ENCODE measurements around the gene MAPT. TPM values are rescaled to one million over a fixed set of nuclear protein-coding genes. Genes with fewer than 3 reads are reported as not detected.

MAPT gene
- total and polyA plus RNA-seq, 3 donors from 2014 or later, result 5.0 to 100 (median 6.1) TPM

DNA sequence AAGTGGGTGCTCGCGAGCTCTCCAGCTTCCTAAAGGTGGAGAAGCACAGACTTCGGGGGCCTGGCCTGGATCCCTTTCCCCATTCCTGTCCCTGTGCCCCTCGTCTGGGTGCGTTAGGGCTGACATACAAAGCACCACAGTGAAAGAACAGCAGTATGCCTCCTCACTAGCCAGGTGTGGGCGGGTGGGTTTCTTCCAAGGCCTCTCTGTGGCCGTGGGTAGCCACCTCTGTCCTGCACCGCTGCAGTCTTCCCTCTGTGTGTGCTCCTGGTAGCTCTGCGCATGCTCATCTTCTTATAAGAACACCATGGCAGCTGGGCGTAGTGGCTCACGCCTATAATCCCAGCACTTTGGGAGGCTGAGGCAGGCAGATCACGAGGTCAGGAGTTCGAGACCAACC lies 102.8 kb downstream of the MAPT start:
- H3K4me3 ChIP-seq, result no peak overlapping the region
- intact Hi-C loops (cut with DNase I; ENCODE audit: low total_unique reads), result no loop called here
- H3K27ac ChIP-seq, result no peak overlapping the region
- no peaks in the 10 kb centered on the region for H3K27me3 ChIP-seq
- H3K36me3 ChIP-seq (ENCODE audit: low read depth, missing control alignments), result no peaks in the 10 kb centered on the region
- no peaks in the 10 kb centered on the region for H3K4me1 ChIP-seq
- H3K9me3 ChIP-seq, result no peaks in the 10 kb centered on the region
- no peak for DNase-seq
- TF ChIP-seq, protein P1, sequence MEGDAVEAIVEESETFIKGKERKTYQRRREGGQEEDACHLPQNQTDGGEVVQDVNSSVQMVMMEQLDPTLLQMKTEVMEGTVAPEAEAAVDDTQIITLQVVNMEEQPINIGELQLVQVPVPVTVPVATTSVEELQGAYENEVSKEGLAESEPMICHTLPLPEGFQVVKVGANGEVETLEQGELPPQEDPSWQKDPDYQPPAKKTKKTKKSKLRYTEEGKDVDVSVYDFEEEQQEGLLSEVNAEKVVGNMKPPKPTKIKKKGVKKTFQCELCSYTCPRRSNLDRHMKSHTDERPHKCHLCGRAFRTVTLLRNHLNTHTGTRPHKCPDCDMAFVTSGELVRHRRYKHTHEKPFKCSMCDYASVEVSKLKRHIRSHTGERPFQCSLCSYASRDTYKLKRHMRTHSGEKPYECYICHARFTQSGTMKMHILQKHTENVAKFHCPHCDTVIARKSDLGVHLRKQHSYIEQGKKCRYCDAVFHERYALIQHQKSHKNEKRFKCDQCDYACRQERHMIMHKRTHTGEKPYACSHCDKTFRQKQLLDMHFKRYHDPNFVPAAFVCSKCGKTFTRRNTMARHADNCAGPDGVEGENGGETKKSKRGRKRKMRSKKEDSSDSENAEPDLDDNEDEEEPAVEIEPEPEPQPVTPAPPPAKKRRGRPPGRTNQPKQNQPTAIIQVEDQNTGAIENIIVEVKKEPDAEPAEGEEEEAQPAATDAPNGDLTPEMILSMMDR (IDR thresholded peaks at IDR 0.05), result no peak
- TF ChIP-seq POLR2A (IDR thresholded peaks at IDR 0.05), result no peak
- WGBS, 2 donors, result 83 to 91% methylated on average over 12 to 13 of the region's 13 CpGs

- intact Hi-C loops (cut with DNase I; ENCODE audit: low total_unique reads), result no loop called here
- Histone ChIP-seq H3K9me3 (no peaks in the 10 kb centered on the region), H3K4me3 (no peak overlapping the region), H3K27ac (no peak overlapping the region), H3K27me3 (no peaks in the 10 kb centered on the region), H3K4me1 (no peaks in the 10 kb centered on the region), H3K36me3 (ENCODE audit: low read depth, missing control alignments) (no peaks in the 10 kb centered on the region)
- WGBS, 2 donors, result 87 to 90% methylated on average over 9 of the region's 9 CpGs
- DNase-seq, result no peak
- TF ChIP-seq POLR2A (IDR thresholded peaks at IDR 0.05), result no peak
- TF ChIP-seq, protein P1 (IDR thresholded peaks at IDR 0.05), result no peak
These were observed 103.3 kb downstream of the MAPT start for GRCh38 chr17:45997624-45998023.

DNA sequence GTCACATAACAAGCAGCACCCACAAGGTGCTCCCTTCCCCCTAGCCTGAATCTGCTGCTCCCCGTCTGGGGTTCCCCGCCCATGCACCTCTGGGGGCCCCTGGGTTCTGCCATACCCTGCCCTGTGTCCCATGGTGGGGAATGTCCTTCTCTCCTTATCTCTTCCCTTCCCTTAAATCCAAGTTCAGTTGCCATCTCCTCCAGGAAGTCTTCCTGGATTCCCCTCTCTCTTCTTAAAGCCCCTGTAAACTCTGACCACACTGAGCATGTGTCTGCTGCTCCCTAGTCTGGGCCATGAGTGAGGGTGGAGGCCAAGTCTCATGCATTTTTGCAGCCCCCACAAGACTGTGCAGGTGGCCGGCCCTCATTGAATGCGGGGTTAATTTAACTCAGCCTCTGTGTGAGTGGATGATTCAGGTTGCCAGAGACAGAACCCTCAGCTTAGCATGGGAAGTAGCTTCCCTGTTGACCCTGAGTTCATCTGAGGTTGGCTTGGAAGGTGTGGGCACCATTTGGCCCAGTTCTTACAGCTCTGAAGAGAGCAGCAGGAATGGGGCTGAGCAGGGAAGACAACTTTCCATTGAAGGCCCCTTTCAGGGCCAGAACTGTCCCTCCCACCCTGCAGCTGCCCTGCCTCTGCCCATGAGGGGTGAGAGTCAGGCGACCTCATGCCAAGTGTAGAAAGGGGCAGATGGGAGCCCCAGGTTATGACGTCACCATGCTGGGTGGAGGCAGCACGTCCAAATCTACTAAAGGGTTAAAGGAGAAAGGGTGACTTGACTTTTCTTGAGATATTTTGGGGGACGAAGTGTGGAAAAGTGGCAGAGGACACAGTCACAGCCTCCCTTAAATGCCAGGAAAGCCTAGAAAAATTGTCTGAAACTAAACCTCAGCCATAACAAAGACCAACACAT lies 104.9 kb downstream of the MAPT start, which contains the start of gene STH:
Gene STH, plus strand, starts transcription at position 264 of the 913 bp plus-strand sequence. Its CDS starts 30 bp downstream, at position 294.
- no peak within 1 kb of the TSS for H3K27ac ChIP-seq
- no peak within 1 kb of the TSS for H3K4me3 ChIP-seq
- WGBS, 2 donors, result 80 to 85% methylated on average over 7 to 8 of the region's 8 CpGs
- H3K27me3 ChIP-seq, result no peaks in the 10 kb centered on the region
- no peaks in the 10 kb centered on the region for H3K9me3 ChIP-seq
- TF ChIP-seq, protein P1 (IDR thresholded peaks at IDR 0.05), result no peak
- TF ChIP-seq POLR2A (IDR thresholded peaks at IDR 0.05), result no peak
- H3K4me1 ChIP-seq, result peaks cover 4% of the 10 kb centered on the region
- no peak for DNase-seq
- intact Hi-C loops (cut with DNase I; ENCODE audit: low total_unique reads), result no loop called here
- H3K36me3 ChIP-seq (ENCODE audit: low read depth, missing control alignments), result no peaks in the 10 kb centered on the region

- Histone ChIP-seq H3K36me3 (ENCODE audit: low read depth, missing control alignments) (no peaks in the 10 kb centered on the region), H3K4me3 (no peak overlapping the region), H3K27ac (no peak overlapping the region), H3K4me1 (peaks cover 4% of the 10 kb centered on the region), H3K9me3 (no peaks in the 10 kb centered on the region), H3K27me3 (no peaks in the 10 kb centered on the region)
- TF ChIP-seq POLR2A (IDR thresholded peaks at IDR 0.05), result no peak
- TF ChIP-seq, protein P1 (IDR thresholded peaks at IDR 0.05), result no peak
- DNase-seq, result no peak
- WGBS, 2 donors, result 88 to 89% methylated on average over 9 of the region's 9 CpGs
- intact Hi-C loops (cut with DNase I; ENCODE audit: low total_unique reads), result loop anchor here (10.0 kb wide), 1 partner anchor 275 kb away; no protein-coding TSS in a partner anchor
These were observed 105.5 kb downstream of the MAPT start for GRCh38 chr17:45999900-46000290.

All from testis (tissue), 3 donors.